Measurements from ENCODE around the gene IGF2.

DNA sequence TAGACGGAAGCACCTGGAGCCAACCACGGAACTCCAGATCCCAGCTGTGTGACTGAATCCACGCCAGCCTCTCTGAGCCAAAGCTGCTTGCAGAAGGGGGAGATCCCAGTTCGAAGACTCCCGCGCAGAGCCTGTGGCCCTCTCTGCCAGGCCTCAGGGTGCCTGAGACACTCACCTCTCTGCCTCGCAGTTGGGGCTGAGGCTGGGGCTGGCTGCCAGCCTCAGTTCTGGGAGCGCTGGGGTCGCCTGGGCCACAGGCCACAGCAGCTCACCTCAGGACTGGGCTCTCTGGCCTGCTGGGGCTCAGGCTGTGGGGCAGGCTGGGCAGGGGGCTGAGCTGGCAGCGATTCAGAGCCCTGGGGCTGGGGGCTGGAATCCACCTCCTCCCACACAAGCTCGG lies 8.2 kb upstream of the IGF2 start:
- TF ChIP-seq, protein P1, sequence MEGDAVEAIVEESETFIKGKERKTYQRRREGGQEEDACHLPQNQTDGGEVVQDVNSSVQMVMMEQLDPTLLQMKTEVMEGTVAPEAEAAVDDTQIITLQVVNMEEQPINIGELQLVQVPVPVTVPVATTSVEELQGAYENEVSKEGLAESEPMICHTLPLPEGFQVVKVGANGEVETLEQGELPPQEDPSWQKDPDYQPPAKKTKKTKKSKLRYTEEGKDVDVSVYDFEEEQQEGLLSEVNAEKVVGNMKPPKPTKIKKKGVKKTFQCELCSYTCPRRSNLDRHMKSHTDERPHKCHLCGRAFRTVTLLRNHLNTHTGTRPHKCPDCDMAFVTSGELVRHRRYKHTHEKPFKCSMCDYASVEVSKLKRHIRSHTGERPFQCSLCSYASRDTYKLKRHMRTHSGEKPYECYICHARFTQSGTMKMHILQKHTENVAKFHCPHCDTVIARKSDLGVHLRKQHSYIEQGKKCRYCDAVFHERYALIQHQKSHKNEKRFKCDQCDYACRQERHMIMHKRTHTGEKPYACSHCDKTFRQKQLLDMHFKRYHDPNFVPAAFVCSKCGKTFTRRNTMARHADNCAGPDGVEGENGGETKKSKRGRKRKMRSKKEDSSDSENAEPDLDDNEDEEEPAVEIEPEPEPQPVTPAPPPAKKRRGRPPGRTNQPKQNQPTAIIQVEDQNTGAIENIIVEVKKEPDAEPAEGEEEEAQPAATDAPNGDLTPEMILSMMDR (optimal IDR thresholded peaks at IDR 0.05 in 1 of 3, IDR thresholded peaks at IDR 0.05 in 1 of 3, conservative IDR thresholded peaks at IDR 0.05 in 1 of 3; ENCODE audit: extremely low read depth in 1 of 3, insufficient read depth in 2 of 3, low read length in 3 of 3) = no peak
- no peak for TF ChIP-seq EZH2 (IDR thresholded peaks at IDR 0.05; ENCODE audit: low read length)
